ENCODE results near the gene RBPMS2.

- TF ChIP-seq CTCF (IDR thresholded peaks at IDR 0.05): no peak
- no peak for TF ChIP-seq POLR2A (IDR thresholded peaks at IDR 0.05)
- TF ChIP-seq POLR2AphosphoS5 (IDR thresholded peaks at IDR 0.05; ENCODE audit: insufficient read depth in 1 of 2, low read depth in 1 of 2): no peak
Measured at GRCh38 chr15:64690008-64690407, 85.4 kb downstream of the RBPMS2 start.
